Neutrophil (primary cell): ENCODE data around the gene ACAD11.

ENCODE experiments used
- H3K27ac ChIP-seq: fragments of 200-600 bp; sonication (generic); 2 replicates; pipeline ENCODE4 v1.5.1; 2016; ENCODE audit warnings: mild to moderate bottlenecking, moderate library complexity
- H3K27me3 ChIP-seq: fragments of 200-600 bp; sonication (generic); 2 replicates; pipeline ENCODE4 v1.6.0; 2016; ENCODE audit warnings: mild to moderate bottlenecking
- H3K36me3 ChIP-seq: fragments of 200-600 bp; sonication (generic); 2 replicates; pipeline ENCODE4 v1.5.1; 2017
- H3K4me1 ChIP-seq, 2 experiments: fragments of 200-600 bp in 1 of 2; sonication (generic) in 1 of 2; 1 replicate in 1 of 2; 2 replicates in 1 of 2; pipeline versions ENCODE4 v1.5.1 to v1.6.1; 2013 to 2016; ENCODE audit warnings: low read depth in 1 of 2, low read length in 1 of 2, mild to moderate bottlenecking in 1 of 2, moderate library complexity in 1 of 2; ENCODE audit not compliant: control insufficient read depth in 1 of 2, insufficient read depth in 1 of 2
- H3K4me3 ChIP-seq, 2 experiments: fragments of 200-600 bp in 1 of 2; sonication (generic) in 1 of 2; 1 replicate in 1 of 2; 2 replicates in 1 of 2; pipeline ENCODE4 v1.5.1; 2013 to 2016; ENCODE audit warnings: low read depth in 1 of 2, low read length in 1 of 2, mild to moderate bottlenecking in 1 of 2, moderate library complexity in 1 of 2
- H3K9me3 ChIP-seq: fragments of 200-600 bp; sonication (generic); 2 replicates; pipeline ENCODE4 v1.5.1; 2016
- CTCF ChIP-seq: fragments of 200-600 bp; sonication (generic); IDR thresholded peaks from 2 replicates; pipeline ENCODE4 v1.5.1; 2016; ENCODE audit warnings: antibody characterized with exemption

Gene ACAD11

GRCh38 chr3:132662212-132662611 lies 2.6 kb upstream of the ACAD11 start:
- no peaks in the 10 kb centered on the region for H3K36me3 ChIP-seq
- peaks cover 26 to 30% of the 10 kb centered on the region in 2 experiments for H3K4me1 ChIP-seq
- H3K27me3 ChIP-seq, result no peaks in the 10 kb centered on the region
- no peak overlapping the region for H3K4me3 ChIP-seq
- no peaks in the 10 kb centered on the region for H3K9me3 ChIP-seq
- H3K27ac ChIP-seq, result no peak overlapping the region
- no peak for TF ChIP-seq CTCF

GRCh38 chr3:132661101-132661500 lies 1.5 kb upstream of the ACAD11 start:
- no peaks in the 10 kb centered on the region for H3K36me3 ChIP-seq
- H3K9me3 ChIP-seq, result no peaks in the 10 kb centered on the region
- H3K27me3 ChIP-seq, result no peaks in the 10 kb centered on the region
- peak overlapping the region; percentile 80 for H3K4me3 ChIP-seq
- H3K4me1 ChIP-seq, result peaks cover 26 to 30% of the 10 kb centered on the region in 2 experiments
- TF ChIP-seq CTCF, result no peak
- H3K27ac ChIP-seq, result no peak overlapping the region

- H3K4me1 ChIP-seq, result peaks cover 26 to 30% of the 10 kb centered on the region in 2 experiments
- H3K27ac ChIP-seq, result peak overlapping the region; percentile 82
- no peaks in the 10 kb centered on the region for H3K9me3 ChIP-seq
- no peak for TF ChIP-seq CTCF
- peak overlapping the region; percentile 80 for H3K4me3 ChIP-seq
- no peaks in the 10 kb centered on the region for H3K27me3 ChIP-seq
- no peaks in the 10 kb centered on the region for H3K36me3 ChIP-seq
Observed at GRCh38 chr3:132660811-132661070, 1.1 kb upstream of the ACAD11 start.

GRCh38 chr3:132660052-132660810 lies 622 bp upstream of the ACAD11 start, which contains the start of gene UBA5:
Gene UBA5, plus strand, starts transcription at chr3:132660329. Its CDS starts 209 bp downstream, at chr3:132660538.
- peaks cover 26 to 30% of the 10 kb centered on the region in 2 experiments for H3K4me1 ChIP-seq
- TF ChIP-seq CTCF, result no peak

GRCh38 chr3:132659000-132659364 lies 627 bp downstream of the ACAD11 start:
- Histone ChIP-seq H3K27me3 (no peaks in the 10 kb centered on the region), H3K9me3 (no peaks in the 10 kb centered on the region), H3K4me3 (peak overlapping the region; percentile 80), H3K36me3 (no peaks in the 10 kb centered on the region), H3K4me1 (peaks cover 26 to 30% of the 10 kb centered on the region in 2 experiments), H3K27ac (peak overlapping the region; percentile 82)
- TF ChIP-seq CTCF, result no peak

More at GRCh38 chr3:132660052-132660810, 622 bp upstream of the ACAD11 start, which contains the start of gene UBA5:
- H3K9me3 ChIP-seq, result no peaks in the 10 kb centered on the region
- peak within 1 kb of the TSS; percentile 80 for H3K4me3 ChIP-seq
- peak within 1 kb of the TSS; percentile 82 for H3K27ac ChIP-seq
- no peaks in the 10 kb centered on the region for H3K27me3 ChIP-seq
- H3K36me3 ChIP-seq, result no peaks in the 10 kb centered on the region
